A549 (cell line): ENCODE measurements around the gene FAM13A.

ENCODE experiments used
- TF ChIP-seq, protein P1 (sequence below): fragments of >200 bp; sonication (Bioruptor Twin); formaldehyde crosslinking; IDR thresholded peaks from 3 replicates; pipeline ENCODE4 v1.5.1; 2016
- TF ChIP-seq, protein P2 (sequence below): fragments of 250-450 bp; sonication (Bioruptor Pico); IDR thresholded peaks from 2 replicates; pipeline ENCODE4 v1.5.0; 2021; ENCODE audit warnings: mild to moderate bottlenecking, moderate library complexity, borderline replicate concordance
- TF ChIP-seq, protein P3 (sequence below): fragments of 150-350 bp; IDR thresholded peaks from 2 replicates; pipeline ENCODE4 v1.6.1; 2014; ENCODE audit warnings: low read depth, mild to moderate bottlenecking, low read length

DNA sequence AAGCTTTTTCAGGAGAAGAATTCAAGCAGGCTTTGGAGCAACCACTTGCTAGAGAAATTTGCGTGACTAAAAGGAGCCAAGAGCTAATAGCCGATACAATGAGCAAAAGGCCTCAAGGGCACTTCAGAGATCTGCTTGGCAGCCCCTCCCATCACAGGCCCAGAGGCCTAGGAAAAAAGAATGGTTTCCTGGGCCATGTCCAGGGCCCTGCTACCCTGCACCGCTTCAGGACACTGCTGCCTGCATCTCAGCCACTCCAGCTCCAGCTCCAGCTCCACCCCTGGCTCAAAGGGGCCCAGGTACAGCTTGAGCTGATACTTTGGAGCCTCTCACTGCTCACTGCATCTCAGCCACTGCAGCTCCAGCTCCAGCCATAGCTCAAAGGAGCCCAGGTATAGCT is 98.9 kb downstream of the FAM13A start:
- TF ChIP-seq, protein P1, sequence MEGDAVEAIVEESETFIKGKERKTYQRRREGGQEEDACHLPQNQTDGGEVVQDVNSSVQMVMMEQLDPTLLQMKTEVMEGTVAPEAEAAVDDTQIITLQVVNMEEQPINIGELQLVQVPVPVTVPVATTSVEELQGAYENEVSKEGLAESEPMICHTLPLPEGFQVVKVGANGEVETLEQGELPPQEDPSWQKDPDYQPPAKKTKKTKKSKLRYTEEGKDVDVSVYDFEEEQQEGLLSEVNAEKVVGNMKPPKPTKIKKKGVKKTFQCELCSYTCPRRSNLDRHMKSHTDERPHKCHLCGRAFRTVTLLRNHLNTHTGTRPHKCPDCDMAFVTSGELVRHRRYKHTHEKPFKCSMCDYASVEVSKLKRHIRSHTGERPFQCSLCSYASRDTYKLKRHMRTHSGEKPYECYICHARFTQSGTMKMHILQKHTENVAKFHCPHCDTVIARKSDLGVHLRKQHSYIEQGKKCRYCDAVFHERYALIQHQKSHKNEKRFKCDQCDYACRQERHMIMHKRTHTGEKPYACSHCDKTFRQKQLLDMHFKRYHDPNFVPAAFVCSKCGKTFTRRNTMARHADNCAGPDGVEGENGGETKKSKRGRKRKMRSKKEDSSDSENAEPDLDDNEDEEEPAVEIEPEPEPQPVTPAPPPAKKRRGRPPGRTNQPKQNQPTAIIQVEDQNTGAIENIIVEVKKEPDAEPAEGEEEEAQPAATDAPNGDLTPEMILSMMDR, result no peak
- TF ChIP-seq, protein P2, sequence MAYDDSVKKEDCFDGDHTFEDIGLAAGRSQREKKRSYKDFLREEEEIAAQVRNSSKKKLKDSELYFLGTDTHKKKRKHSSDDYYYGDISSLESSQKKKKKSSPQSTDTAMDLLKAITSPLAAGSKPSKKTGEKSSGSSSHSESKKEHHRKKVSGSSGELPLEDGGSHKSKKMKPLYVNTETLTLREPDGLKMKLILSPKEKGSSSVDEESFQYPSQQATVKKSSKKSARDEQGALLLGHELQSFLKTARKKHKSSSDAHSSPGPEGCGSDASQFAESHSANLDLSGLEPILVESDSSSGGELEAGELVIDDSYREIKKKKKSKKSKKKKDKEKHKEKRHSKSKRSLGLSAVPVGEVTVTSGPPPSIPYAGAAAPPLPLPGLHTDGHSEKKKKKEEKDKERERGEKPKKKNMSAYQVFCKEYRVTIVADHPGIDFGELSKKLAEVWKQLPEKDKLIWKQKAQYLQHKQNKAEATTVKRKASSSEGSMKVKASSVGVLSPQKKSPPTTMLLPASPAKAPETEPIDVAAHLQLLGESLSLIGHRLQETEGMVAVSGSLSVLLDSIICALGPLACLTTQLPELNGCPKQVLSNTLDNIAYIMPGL (CRISPR knock-in tag), result no peak
- TF ChIP-seq, protein P3, sequence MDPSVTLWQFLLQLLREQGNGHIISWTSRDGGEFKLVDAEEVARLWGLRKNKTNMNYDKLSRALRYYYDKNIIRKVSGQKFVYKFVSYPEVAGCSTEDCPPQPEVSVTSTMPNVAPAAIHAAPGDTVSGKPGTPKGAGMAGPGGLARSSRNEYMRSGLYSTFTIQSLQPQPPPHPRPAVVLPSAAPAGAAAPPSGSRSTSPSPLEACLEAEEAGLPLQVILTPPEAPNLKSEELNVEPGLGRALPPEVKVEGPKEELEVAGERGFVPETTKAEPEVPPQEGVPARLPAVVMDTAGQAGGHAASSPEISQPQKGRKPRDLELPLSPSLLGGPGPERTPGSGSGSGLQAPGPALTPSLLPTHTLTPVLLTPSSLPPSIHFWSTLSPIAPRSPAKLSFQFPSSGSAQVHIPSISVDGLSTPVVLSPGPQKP, result no peak
